Measurements from ENCODE around the gene GRIN3B.

Gene GRIN3B

GRCh38 chr19:1042689-1043511, 42.7 kb downstream of the GRIN3B start:
- no peak for TF ChIP-seq CTCF (IDR thresholded peaks at IDR 0.05; ENCODE audit: low read depth, low read length, missing control alignments)
- no peak overlapping the region for H3K4me3 ChIP-seq (ENCODE audit: low read depth, low read length)
- no peak for DNase-seq (ENCODE audit: low read depth)
- in situ Hi-C loops (cut with HindIII; ENCODE audit: low sequenced_read_pairs): no loop called here

GRCh38 chr19:1045247-1045603, 45.0 kb downstream of the GRIN3B start:
- H3K4me3 ChIP-seq (ENCODE audit: low read depth, low read length): no peak overlapping the region
- no peak for DNase-seq (ENCODE audit: low read depth)
- TF ChIP-seq CTCF (IDR thresholded peaks at IDR 0.05; ENCODE audit: low read depth, low read length, missing control alignments): no peak
- in situ Hi-C loops (cut with HindIII; ENCODE audit: low sequenced_read_pairs): no loop called here

DNA sequence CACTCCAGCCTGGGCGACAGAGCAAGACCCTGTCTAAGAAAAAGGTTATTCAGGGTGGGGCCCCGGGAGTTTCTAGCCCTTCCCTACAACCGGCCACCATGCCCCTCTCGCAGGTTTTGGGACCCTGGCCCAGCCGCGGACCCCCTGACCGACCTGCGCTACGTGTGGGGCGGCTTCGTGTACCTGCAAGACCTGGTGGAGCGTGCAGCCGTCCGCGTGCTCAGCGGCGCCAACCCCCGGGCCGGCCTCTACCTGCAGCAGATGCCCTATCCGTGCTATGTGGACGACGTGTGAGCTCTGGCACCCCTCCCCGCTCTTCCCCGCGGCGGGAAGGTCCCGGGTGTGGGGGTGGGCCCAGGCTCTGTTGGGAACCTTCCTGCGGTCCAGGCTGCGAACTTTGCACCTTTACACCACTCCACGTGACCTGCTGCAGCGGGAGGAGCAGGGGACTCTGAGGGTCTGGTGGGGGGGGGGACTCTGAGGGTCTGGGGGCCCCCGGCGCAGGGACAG, 46.0 kb downstream of the GRIN3B start:
- in situ Hi-C loops (cut with HindIII; ENCODE audit: low sequenced_read_pairs): no loop called here
- no peak for TF ChIP-seq CTCF (IDR thresholded peaks at IDR 0.05; ENCODE audit: low read depth, low read length, missing control alignments)
- no peak overlapping the region for H3K4me3 ChIP-seq (ENCODE audit: low read depth, low read length)
- no peak for DNase-seq (ENCODE audit: low read depth)

DNA sequence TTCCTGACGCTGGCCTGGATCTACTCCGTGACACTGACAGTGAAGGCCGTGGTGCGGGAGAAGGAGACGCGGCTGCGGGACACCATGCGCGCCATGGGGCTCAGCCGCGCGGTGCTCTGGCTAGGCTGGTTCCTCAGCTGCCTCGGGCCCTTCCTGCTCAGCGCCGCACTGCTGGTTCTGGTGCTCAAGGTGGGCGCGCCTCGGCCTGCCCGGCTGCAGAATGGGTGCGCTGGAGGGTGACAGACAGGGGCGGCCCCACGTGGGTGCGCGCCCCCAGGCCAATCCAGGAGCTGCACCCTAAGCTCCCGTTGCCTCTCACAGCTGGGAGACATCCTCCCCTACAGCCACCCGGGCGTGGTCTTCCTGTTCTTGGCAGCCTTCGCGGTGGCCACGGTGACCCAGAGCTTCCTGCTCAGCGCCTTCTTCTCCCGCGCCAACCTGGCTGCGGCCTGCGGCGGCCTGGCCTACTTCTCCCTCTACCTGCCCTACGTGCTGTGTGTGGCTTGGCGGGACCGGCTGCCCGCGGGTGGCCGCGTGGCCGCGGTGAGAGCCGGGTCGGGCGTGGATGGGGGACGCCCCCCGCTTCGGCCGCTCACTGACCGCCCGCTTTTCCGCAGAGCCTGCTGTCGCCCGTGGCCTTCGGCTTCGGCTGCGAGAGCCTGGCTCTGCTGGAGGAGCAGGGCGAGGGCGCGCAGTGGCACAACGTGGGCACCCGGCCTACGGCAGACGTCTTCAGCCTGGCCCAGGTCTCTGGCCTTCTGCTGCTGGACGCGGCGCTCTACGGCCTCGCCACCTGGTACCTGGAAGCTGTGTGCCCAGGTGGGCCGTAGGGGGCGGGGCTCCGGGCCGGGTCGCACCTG, 46.8 kb downstream of the GRIN3B start:
- no peak overlapping the region for H3K4me3 ChIP-seq (ENCODE audit: low read depth, low read length)
- no peak for TF ChIP-seq CTCF (IDR thresholded peaks at IDR 0.05; ENCODE audit: low read depth, low read length, missing control alignments)
- no peak for DNase-seq (ENCODE audit: low read depth)
- in situ Hi-C loops (cut with HindIII; ENCODE audit: low sequenced_read_pairs): no loop called here

- no peak for TF ChIP-seq CTCF (IDR thresholded peaks at IDR 0.05; ENCODE audit: low read depth, low read length, missing control alignments)
Observed at GRCh38 chr19:1047696-1048147, 47.5 kb downstream of the GRIN3B start.

DNA sequence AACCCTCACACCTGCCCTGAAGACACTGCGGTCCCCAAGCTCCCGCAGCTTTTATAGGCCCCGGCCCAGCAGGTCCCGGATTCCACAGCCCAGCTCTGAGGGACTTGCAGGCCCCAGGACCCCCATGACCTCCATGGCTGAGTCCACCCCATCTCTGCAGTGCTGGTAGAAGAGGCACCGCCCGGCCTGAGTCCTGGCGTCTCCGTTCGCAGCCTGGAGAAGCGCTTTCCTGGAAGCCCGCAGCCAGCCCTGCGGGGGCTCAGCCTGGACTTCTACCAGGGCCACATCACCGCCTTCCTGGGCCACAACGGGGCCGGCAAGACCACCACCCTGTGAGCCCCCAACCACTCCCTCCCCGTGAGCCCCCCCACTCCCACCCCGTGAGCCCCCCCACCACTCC, 48.9 kb downstream of the GRIN3B start:
- in situ Hi-C loops (cut with HindIII; ENCODE audit: low sequenced_read_pairs): no loop called here
- TF ChIP-seq CTCF (IDR thresholded peaks at IDR 0.05; ENCODE audit: low read depth, low read length, missing control alignments): no peak
- DNase-seq (ENCODE audit: low read depth): no peak
- H3K4me3 ChIP-seq (ENCODE audit: low read depth, low read length): no peak overlapping the region

More at GRCh38 chr19:1047696-1048147, 47.5 kb downstream of the GRIN3B start:
- in situ Hi-C loops (cut with HindIII; ENCODE audit: low sequenced_read_pairs): no loop called here
- H3K4me3 ChIP-seq (ENCODE audit: low read depth, low read length): no peak overlapping the region
- DNase-seq (ENCODE audit: low read depth): no peak

All from astrocyte of the cerebellum (primary cell).